Stimulated activated CD8-positive, alpha-beta memory T cell treated with anti-CD3 and anti-CD28 coated beads, Interleukin-15, amount 100 ng/mL, for 1 hour (primary cell): ENCODE results near the gene KLHDC7B.

ENCODE experiments used
- DNase-seq: peaks from one replicate; pipeline ENCODE4 v3.0.0-alpha.2; 2020; ENCODE audit warnings: low read depth

KLHDC7B gene

DNA sequence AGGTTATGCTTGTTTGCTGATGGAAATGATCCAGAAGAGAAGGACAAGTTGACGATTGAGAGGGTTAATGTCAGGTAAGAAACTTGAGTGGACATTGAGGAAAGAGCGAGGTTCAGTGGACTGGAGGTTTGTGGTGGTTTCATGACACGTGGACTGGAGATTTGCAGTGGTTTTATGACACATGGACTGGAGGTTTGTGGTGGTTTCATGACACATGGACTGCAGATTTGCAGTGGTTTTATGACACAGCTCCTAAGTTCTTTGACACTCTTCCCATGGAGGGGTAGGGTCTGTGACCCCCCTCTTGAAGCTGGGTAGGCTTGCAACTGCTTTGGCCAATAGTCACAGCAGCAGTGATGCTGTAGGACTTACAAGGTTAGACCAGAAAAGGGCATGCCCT lies 49.5 kb downstream of the KLHDC7B start:
- DNase-seq, result no peak

DNA sequence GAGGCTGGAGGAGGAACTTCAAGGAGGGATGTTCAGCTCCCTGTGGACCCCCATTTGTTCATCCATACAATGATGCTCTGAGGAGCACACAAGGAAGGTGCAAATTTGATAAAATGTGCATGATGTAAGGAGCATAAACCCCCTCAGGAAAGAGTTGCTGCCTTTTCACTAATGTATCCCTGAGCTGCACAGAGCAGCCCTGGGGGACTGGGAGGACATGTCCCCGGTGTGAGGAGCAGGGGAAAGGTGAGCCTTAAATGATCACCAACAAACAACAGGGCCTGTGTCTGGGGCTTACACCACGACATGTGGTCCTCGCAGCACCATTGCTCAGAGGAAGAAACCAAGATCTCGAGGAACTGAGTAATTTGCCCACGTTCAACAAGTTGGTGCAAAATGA lies 51.4 kb downstream of the KLHDC7B start:
- DNase-seq, result no peak

DNA sequence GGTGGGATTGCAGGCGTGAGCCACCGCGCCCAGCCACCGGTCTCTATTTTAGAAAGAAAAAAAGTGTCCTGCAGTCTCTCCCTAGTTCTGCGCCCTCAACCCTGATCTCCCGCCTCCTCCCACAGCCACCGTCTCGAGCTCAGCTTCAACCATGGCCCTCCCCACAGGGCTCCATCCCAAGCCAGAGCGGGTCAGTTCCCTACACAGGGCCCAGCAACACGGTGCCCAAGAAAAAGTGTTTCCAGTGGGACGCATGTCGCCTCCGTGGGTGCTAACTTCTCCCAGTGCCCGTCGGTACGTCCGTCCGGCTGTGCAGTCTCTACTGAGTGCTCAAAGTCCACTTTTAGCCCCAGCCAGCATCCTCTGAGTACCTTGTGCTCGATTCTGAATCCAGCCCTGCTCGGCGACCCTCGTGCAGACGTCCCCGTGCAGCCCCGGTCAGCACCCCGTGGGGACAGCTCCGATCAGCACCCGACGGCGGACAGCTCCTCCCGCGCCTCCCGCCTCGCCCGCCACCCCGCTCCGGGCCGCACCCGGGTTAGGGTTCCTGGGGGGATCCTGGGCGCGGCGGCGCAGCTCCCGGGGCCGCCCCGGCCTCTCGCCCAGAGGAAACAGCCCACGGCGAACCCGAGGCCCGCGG lies 54.2 kb downstream of the KLHDC7B start:
- DNase-seq, result no peak

DNA sequence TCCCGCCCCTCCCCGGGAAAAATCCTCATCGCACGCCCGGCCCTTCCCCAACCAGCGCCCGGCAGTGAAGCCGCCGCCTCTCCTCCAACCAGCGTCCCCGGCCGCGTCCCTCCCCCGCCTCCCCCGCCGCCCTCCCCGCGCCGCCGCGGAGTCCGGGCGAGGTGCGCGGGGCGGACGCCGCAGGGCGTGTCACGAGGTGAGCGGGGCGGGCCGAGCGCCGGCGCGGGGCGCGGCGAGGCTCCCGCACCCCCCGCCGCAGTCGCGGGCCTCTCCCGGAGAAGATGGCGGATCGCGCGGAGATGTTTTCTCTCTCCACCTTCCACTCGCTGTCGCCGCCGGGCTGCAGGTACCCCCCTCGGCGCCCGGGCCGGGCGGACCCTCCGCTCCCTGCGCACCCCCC lies 54.8 kb downstream of the KLHDC7B start, which contains the start of gene MAPK8IP2:
Gene MAPK8IP2, plus strand, starts transcription at position 256 of the 400 bp plus-strand sequence. Its CDS starts 26 bp downstream, at position 282.
- DNase-seq, result no peak
